ENCODE measurements around the gene SRSF3.

The SRSF3 gene

GRCh38 chr6:36636283-36636682 is 42.1 kb downstream of the SRSF3 start:
- TF ChIP-seq TOX (CRISPR knock-in tag; IDR thresholded peaks at IDR 0.05; ENCODE audit: borderline replicate concordance), result no peak
- TF ChIP-seq ISL1 (CRISPR knock-in tag; IDR thresholded peaks at IDR 0.05), result no peak
- TF ChIP-seq ZNF565 (CRISPR knock-in tag; conservative IDR thresholded peaks at IDR 0.05; ENCODE audit: low read depth), result no peak
- TF ChIP-seq, protein P1, sequence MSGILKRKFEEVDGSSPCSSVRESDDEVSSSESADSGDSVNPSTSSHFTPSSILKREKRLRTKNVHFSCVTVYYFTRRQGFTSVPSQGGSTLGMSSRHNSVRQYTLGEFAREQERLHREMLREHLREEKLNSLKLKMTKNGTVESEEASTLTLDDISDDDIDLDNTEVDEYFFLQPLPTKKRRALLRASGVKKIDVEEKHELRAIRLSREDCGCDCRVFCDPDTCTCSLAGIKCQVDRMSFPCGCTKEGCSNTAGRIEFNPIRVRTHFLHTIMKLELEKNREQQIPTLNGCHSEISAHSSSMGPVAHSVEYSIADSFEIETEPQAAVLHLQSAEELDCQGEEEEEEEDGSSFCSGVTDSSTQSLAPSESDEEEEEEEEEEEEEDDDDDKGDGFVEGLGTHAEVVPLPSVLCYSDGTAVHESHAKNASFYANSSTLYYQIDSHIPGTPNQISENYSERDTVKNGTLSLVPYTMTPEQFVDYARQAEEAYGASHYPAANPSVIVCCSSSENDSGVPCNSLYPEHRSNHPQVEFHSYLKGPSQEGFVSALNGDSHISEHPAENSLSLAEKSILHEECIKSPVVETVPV (CRISPR knock-in tag; IDR thresholded peaks at IDR 0.05), result no peak
- TF ChIP-seq ZFP3 (CRISPR knock-in tag; IDR thresholded peaks at IDR 0.05), result no peak
- TF ChIP-seq OSR1 (CRISPR knock-in tag; IDR thresholded peaks at IDR 0.05), result no peak
- TF ChIP-seq, protein P2, sequence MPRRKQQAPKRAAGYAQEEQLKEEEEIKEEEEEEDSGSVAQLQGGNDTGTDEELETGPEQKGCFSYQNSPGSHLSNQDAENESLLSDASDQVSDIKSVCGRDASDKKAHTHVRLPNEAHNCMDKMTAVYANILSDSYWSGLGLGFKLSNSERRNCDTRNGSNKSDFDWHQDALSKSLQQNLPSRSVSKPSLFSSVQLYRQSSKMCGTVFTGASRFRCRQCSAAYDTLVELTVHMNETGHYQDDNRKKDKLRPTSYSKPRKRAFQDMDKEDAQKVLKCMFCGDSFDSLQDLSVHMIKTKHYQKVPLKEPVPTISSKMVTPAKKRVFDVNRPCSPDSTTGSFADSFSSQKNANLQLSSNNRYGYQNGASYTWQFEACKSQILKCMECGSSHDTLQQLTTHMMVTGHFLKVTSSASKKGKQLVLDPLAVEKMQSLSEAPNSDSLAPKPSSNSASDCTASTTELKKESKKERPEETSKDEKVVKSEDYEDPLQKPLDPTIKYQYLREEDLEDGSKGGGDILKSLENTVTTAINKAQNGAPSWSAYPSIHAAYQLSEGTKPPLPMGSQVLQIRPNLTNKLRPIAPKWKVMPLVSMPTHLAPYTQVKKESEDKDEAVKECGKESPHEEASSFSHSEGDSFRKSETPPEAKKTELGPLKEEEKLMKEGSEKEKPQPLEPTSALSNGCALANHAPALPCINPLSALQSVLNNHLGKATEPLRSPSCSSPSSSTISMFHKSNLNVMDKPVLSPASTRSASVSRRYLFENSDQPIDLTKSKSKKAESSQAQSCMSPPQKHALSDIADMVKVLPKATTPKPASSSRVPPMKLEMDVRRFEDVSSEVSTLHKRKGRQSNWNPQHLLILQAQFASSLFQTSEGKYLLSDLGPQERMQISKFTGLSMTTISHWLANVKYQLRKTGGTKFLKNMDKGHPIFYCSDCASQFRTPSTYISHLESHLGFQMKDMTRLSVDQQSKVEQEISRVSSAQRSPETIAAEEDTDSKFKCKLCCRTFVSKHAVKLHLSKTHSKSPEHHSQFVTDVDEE (CRISPR knock-in tag; IDR thresholded peaks at IDR 0.05), result no peak
- TF ChIP-seq CSDC2 (CRISPR knock-in tag; IDR thresholded peaks at IDR 0.05), result no peak
- TF ChIP-seq, protein P3, sequence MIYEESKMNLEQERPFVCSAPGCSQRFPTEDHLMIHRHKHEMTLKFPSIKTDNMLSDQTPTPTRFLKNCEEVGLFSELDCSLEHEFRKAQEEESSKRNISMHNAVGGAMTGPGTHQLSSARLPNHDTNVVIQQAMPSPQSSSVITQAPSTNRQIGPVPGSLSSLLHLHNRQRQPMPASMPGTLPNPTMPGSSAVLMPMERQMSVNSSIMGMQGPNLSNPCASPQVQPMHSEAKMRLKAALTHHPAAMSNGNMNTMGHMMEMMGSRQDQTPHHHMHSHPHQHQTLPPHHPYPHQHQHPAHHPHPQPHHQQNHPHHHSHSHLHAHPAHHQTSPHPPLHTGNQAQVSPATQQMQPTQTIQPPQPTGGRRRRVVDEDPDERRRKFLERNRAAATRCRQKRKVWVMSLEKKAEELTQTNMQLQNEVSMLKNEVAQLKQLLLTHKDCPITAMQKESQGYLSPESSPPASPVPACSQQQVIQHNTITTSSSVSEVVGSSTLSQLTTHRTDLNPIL (CRISPR knock-in tag; IDR thresholded peaks at IDR 0.05; ENCODE audit: low read depth), result no peak
- ATAC-seq, result no peak

GRCh38 chr6:36636687-36637418 is 42.7 kb downstream of the SRSF3 start:
- TF ChIP-seq, protein P3 (CRISPR knock-in tag; IDR thresholded peaks at IDR 0.05; ENCODE audit: low read depth), result no peak
- TF ChIP-seq OSR1 (CRISPR knock-in tag; IDR thresholded peaks at IDR 0.05) (no peak), RARB (CRISPR knock-in tag; IDR thresholded peaks at IDR 0.05) (no peak), CSDC2 (CRISPR knock-in tag; IDR thresholded peaks at IDR 0.05) (no peak), ARNTL (CRISPR knock-in tag; IDR thresholded peaks at IDR 0.05; ENCODE audit: borderline replicate concordance, low read depth) (no peak), ZNF565 (CRISPR knock-in tag; conservative IDR thresholded peaks at IDR 0.05; ENCODE audit: low read depth) (no peak), POU6F1 (CRISPR knock-in tag; IDR thresholded peaks at IDR 0.05; ENCODE audit: borderline replicate concordance, low read depth) (no peak), ZNF8 (CRISPR knock-in tag; IDR thresholded peaks at IDR 0.05) (no peak), PPARA (CRISPR knock-in tag; IDR thresholded peaks at IDR 0.05; ENCODE audit: borderline replicate concordance) (no peak), ISL1 (CRISPR knock-in tag; IDR thresholded peaks at IDR 0.05) (no peak), ZFP30 (CRISPR knock-in tag; IDR thresholded peaks at IDR 0.05) (no peak), ZNF70 (CRISPR knock-in tag; IDR thresholded peaks at IDR 0.05) (no peak), ZC3H10 (CRISPR knock-in tag; IDR thresholded peaks at IDR 0.05) (no peak), TOX (CRISPR knock-in tag; IDR thresholded peaks at IDR 0.05; ENCODE audit: borderline replicate concordance) (no peak)
- ATAC-seq, result no peak

DNA sequence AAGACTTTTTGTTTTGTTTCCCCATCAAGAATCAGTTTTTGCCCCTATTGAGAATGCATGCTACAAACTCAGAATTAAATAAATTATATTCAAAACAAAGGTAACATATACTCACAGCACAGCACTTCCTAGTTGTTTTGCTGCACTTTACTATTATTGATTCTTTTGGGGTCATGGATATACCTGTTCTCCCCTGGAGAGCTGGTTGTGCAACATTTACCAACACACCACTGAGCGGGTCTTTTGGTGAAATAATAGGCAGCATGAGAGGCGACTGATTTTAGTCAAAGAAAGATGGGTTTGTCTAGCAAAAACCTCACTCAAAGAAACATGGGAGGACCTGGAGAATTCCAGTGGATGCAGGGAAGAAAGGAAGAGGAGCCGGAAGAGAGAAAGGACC is 44.4 kb downstream of the SRSF3 start:
- TF ChIP-seq TOX (CRISPR knock-in tag; IDR thresholded peaks at IDR 0.05; ENCODE audit: borderline replicate concordance) (no peak), POU6F1 (CRISPR knock-in tag; IDR thresholded peaks at IDR 0.05; ENCODE audit: borderline replicate concordance, low read depth) (no peak), ARNTL (CRISPR knock-in tag; IDR thresholded peaks at IDR 0.05; ENCODE audit: borderline replicate concordance, low read depth) (no peak), RARB (CRISPR knock-in tag; IDR thresholded peaks at IDR 0.05) (no peak), CSDC2 (CRISPR knock-in tag; IDR thresholded peaks at IDR 0.05) (no peak), ZNF70 (CRISPR knock-in tag; IDR thresholded peaks at IDR 0.05) (no peak), ISL1 (CRISPR knock-in tag; IDR thresholded peaks at IDR 0.05) (no peak), ZC3H10 (CRISPR knock-in tag; IDR thresholded peaks at IDR 0.05) (no peak), ZFP3 (CRISPR knock-in tag; IDR thresholded peaks at IDR 0.05) (no peak)
- TF ChIP-seq, protein P2 (CRISPR knock-in tag; IDR thresholded peaks at IDR 0.05), result no peak
- TF ChIP-seq, protein P1 (CRISPR knock-in tag; IDR thresholded peaks at IDR 0.05), result no peak
- TF ChIP-seq, protein P3 (CRISPR knock-in tag; IDR thresholded peaks at IDR 0.05; ENCODE audit: low read depth), result no peak
- no peak for ATAC-seq
